Measurements from ENCODE around the gene SLC9A3. TPM values are rescaled to one million over a fixed set of nuclear protein-coding genes. Genes with fewer than 3 reads are reported as not detected.

Gene SLC9A3
- total RNA-seq, 1 donor: 1.8 TPM

- no peak for DNase-seq (ENCODE audit: low read depth)
- no peak overlapping the region for H3K4me3 ChIP-seq (ENCODE audit: low read depth, low read length)
- no peak for TF ChIP-seq CTCF (IDR thresholded peaks at IDR 0.05; ENCODE audit: insufficient read depth, low read length)
These were observed 15.3 kb upstream of the SLC9A3 start for GRCh38 chr5:539469-540070.

- no peak overlapping the region for H3K4me3 ChIP-seq (ENCODE audit: low read depth, low read length)
- TF ChIP-seq CTCF (IDR thresholded peaks at IDR 0.05; ENCODE audit: insufficient read depth, low read length): no peak
- DNase-seq (ENCODE audit: low read depth): no peak
These were observed 14.7 kb upstream of the SLC9A3 start for GRCh38 chr5:538801-539468.

GRCh38 chr5:538271-538771 is 14.1 kb upstream of the SLC9A3 start:
- no peak for DNase-seq (ENCODE audit: low read depth)
- TF ChIP-seq CTCF (IDR thresholded peaks at IDR 0.05; ENCODE audit: insufficient read depth, low read length): no peak
- H3K4me3 ChIP-seq (ENCODE audit: low read depth, low read length): no peak overlapping the region

GRCh38 chr5:537621-538071 is 13.4 kb upstream of the SLC9A3 start:
- no peak for DNase-seq (ENCODE audit: low read depth)
- TF ChIP-seq CTCF (IDR thresholded peaks at IDR 0.05; ENCODE audit: insufficient read depth, low read length): no peak

GRCh38 chr5:537098-537497 is 12.8 kb upstream of the SLC9A3 start:
- H3K4me3 ChIP-seq (ENCODE audit: low read depth, low read length): no peak overlapping the region
- no peak for DNase-seq (ENCODE audit: low read depth)
- TF ChIP-seq CTCF (IDR thresholded peaks at IDR 0.05; ENCODE audit: insufficient read depth, low read length): no peak

More at GRCh38 chr5:537621-538071, 13.4 kb upstream of the SLC9A3 start:
- H3K4me3 ChIP-seq (ENCODE audit: low read depth, low read length): no peak overlapping the region

- no peak for TF ChIP-seq CTCF (IDR thresholded peaks at IDR 0.05; ENCODE audit: insufficient read depth, low read length)
- no peak overlapping the region for H3K4me3 ChIP-seq (ENCODE audit: low read depth, low read length)
- no peak for DNase-seq (ENCODE audit: low read depth)
These were observed 11.8 kb upstream of the SLC9A3 start for GRCh38 chr5:535846-536698.
